ENCODE measurements around the gene LMO1. TPM values are rescaled to one million over a fixed set of nuclear protein-coding genes. Genes with fewer than 3 reads are reported as not detected.

LMO1 gene
- total and polyA plus RNA-seq, 11 donors, result 0.42 to 4.1 (median 2.1) TPM; not detected in 1

DNA sequence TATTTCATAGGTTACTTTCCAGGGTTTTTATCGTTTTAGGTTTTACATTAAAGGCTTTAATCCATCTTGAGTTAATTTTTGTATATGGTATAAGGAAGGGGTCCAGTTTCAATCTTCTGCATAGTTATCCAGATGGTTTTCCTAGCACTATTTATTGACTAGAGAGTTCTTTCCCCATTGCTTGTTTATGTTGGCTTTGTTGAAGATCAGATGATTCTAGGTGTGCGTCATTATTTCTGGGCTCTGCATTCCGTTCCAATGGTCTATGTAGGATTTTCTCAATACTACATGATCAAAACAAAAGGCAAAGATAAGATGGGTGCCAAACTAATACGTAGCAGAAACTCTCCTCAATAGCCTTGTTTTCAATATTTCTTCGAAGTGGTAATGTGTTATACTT is 80.6 kb downstream of the LMO1 start:
- H3K4me1 ChIP-seq, result no peaks in the 10 kb centered on the region
- H3K4me3 ChIP-seq, result no peak overlapping the region
- WGBS, 4 donors, result 66 to 80% (median 76%) methylated on average over 5 of the region's 5 CpGs
- DNase-seq (no peak), ATAC-seq (no peak)
- H3K36me3 ChIP-seq, result no peaks in the 10 kb centered on the region
- peaks cover 0 to 10% (median 0%) of the 10 kb centered on the region in 12 donors for H3K9me3 ChIP-seq
- no peak overlapping the region for H3K27ac ChIP-seq
- peaks cover 0 to 13% (median 0%) of the 10 kb centered on the region in 9 donors for H3K27me3 ChIP-seq
- intact Hi-C loops (cut with DNase I), result no loop called here
- TF ChIP-seq, protein P1, sequence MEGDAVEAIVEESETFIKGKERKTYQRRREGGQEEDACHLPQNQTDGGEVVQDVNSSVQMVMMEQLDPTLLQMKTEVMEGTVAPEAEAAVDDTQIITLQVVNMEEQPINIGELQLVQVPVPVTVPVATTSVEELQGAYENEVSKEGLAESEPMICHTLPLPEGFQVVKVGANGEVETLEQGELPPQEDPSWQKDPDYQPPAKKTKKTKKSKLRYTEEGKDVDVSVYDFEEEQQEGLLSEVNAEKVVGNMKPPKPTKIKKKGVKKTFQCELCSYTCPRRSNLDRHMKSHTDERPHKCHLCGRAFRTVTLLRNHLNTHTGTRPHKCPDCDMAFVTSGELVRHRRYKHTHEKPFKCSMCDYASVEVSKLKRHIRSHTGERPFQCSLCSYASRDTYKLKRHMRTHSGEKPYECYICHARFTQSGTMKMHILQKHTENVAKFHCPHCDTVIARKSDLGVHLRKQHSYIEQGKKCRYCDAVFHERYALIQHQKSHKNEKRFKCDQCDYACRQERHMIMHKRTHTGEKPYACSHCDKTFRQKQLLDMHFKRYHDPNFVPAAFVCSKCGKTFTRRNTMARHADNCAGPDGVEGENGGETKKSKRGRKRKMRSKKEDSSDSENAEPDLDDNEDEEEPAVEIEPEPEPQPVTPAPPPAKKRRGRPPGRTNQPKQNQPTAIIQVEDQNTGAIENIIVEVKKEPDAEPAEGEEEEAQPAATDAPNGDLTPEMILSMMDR (IDR thresholded peaks at IDR 0.05), result no peak
- no peak for TF ChIP-seq POLR2A (IDR thresholded peaks at IDR 0.05)

DNA sequence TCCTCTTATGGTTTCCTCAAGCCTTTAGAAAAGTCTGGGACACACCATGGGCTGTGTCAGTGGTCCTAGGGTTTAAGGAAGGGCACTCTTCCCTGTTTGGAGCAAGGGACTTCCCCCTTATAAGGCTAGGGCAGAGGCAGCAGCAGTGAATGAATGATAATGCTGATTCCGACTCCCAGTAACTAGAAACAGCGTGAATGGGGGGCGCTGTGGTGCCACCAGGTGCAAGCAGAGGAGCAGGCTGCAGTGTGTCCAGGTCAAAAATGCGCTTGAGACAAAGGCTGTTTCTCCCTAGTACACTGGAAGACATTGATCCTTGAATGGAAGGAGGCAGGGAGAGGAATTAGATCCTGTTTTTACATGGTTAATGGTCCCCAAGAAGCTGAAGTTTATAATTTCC is 83.2 kb downstream of the LMO1 start:
- Histone ChIP-seq H3K36me3 (no peaks in the 10 kb centered on the region), H3K9me3 (peaks cover 0 to 8% (median 0%) of the 10 kb centered on the region in 12 donors), H3K4me1 (no peaks in the 10 kb centered on the region), H3K27me3 (peaks cover 0 to 9% (median 0%) of the 10 kb centered on the region in 9 donors), H3K4me3 (no peak overlapping the region), H3K27ac (no peak overlapping the region)
- no peak for DNase-seq
- no peak for ATAC-seq
- intact Hi-C loops (cut with DNase I), result no loop called here
- 41 to 50% (median 44%) methylated on average over 3 to 4 of the region's 4 CpGs for WGBS, 4 donors
- TF ChIP-seq, protein P1 (IDR thresholded peaks at IDR 0.05), result no peak
- TF ChIP-seq POLR2A (IDR thresholded peaks at IDR 0.05), result no peak

GRCh38 chr11:8178297-8178696 is 85.4 kb downstream of the LMO1 start:
- Histone ChIP-seq H3K27ac (no peak overlapping the region), H3K4me3 (no peak overlapping the region), H3K27me3 (peaks cover 0 to 4% (median 0%) of the 10 kb centered on the region in 9 donors), H3K4me1 (no peaks in the 10 kb centered on the region), H3K9me3 (no peaks in the 10 kb centered on the region), H3K36me3 (no peaks in the 10 kb centered on the region)
- ATAC-seq (no peak), DNase-seq (no peak)
- TF ChIP-seq, protein P1 (IDR thresholded peaks at IDR 0.05), result no peak
- no peak for TF ChIP-seq POLR2A (IDR thresholded peaks at IDR 0.05)
- intact Hi-C loops (cut with DNase I), result no loop called here
- WGBS, 4 donors, result 38 to 59% (median 51%) methylated on average over 1 of the region's 1 CpG

DNA sequence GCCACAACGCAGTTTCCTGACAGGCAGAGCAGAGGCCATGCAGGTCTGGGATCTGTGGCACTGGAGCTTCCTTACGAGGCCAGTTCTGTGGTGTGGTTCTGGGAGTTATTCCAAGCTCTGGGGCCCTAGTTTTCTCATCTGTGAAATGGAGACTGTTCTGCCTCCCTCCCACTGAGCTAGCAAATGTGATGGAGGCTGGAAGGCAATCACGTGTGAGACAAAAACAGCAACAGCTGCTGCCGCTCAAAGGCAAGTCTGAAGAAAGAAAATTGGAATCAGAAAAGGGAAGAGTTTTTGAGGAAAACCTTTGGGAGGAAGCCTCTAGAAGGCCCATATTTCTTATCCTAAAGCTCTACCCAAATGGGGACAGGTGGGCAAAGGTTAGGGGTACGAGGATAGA is 86.5 kb downstream of the LMO1 start:
- no peaks in the 10 kb centered on the region for H3K36me3 ChIP-seq
- 39 to 51% (median 42%) methylated on average over 5 of the region's 5 CpGs for WGBS, 4 donors
- no peak for TF ChIP-seq POLR2A (IDR thresholded peaks at IDR 0.05)
- TF ChIP-seq, protein P1 (IDR thresholded peaks at IDR 0.05), result no peak
- ATAC-seq (no peak), DNase-seq (no peak)
- intact Hi-C loops (cut with DNase I), result no loop called here
- no peak overlapping the region for H3K4me3 ChIP-seq
- no peaks in the 10 kb centered on the region for H3K9me3 ChIP-seq
- no peak overlapping the region for H3K27ac ChIP-seq
- H3K4me1 ChIP-seq, result no peaks in the 10 kb centered on the region
- H3K27me3 ChIP-seq, result peaks cover 0 to 4% (median 0%) of the 10 kb centered on the region in 9 donors

Other genes with a start within 250 kb of the LMO1 start
- gene TUB, start 182.7 kb downstream of the LMO1 start, total RNA-seq, result 10 to 100 TPM; 11.7 to 38.8 (median 18.9) TPM
- 1 to 10 TPM; 4.7 to 5.7 TPM for gene TUB, start 182.7 kb downstream of the LMO1 start, polyA plus RNA-seq
- gene RIC3, start 94.9 kb downstream of the LMO1 start, total RNA-seq, result 10 to 100 TPM in 5 of 9 donors, 1 to 10 TPM in 4; 3.1 to 16.3 (median 10.6) TPM
- 1 to 10 TPM; 5.0 to 8.6 TPM for gene RIC3, start 94.9 kb downstream of the LMO1 start, polyA plus RNA-seq

All from heart left ventricle (tissue), 16 donors.